ENCODE measurements around the gene TARS3. TPM values are rescaled to one million over a fixed set of nuclear protein-coding genes. Genes with fewer than 3 reads are reported as not detected.

TARS3 gene
- total RNA-seq, 1 donor = 10.0 TPM

GRCh38 chr15:101733545-101733944 lies 9.3 kb upstream of the TARS3 start:
- TF ChIP-seq CTCF (IDR thresholded peaks at IDR 0.05; ENCODE audit: insufficient read depth, low read length) = no peak
- H3K4me3 ChIP-seq (ENCODE audit: low read depth, low read length) = no peak overlapping the region
- DNase-seq (ENCODE audit: low read depth) = no peak

- DNase-seq (ENCODE audit: low read depth) = no peak
- TF ChIP-seq CTCF (IDR thresholded peaks at IDR 0.05; ENCODE audit: insufficient read depth, low read length) = no peak
- no peak overlapping the region for H3K4me3 ChIP-seq (ENCODE audit: low read depth, low read length)
Observed at GRCh38 chr15:101732772-101733171, 8.5 kb upstream of the TARS3 start.

- no peak for TF ChIP-seq CTCF (IDR thresholded peaks at IDR 0.05; ENCODE audit: insufficient read depth, low read length)
- DNase-seq (ENCODE audit: low read depth) = no peak
- H3K4me3 ChIP-seq (ENCODE audit: low read depth, low read length) = no peak overlapping the region
Observed at GRCh38 chr15:101731746-101732145, 7.5 kb upstream of the TARS3 start.

GRCh38 chr15:101727186-101727585 lies 2.9 kb upstream of the TARS3 start:
- TF ChIP-seq CTCF (IDR thresholded peaks at IDR 0.05; ENCODE audit: insufficient read depth, low read length) = no peak
- DNase-seq (ENCODE audit: low read depth) = no peak
- H3K4me3 ChIP-seq (ENCODE audit: low read depth, low read length) = no peak overlapping the region

- no peak for DNase-seq (ENCODE audit: low read depth)
- no peak for TF ChIP-seq CTCF (IDR thresholded peaks at IDR 0.05; ENCODE audit: insufficient read depth, low read length)
- no peak overlapping the region for H3K4me3 ChIP-seq (ENCODE audit: low read depth, low read length)
Observed at GRCh38 chr15:101725073-101725472, 800 bp upstream of the TARS3 start.

- no peak for TF ChIP-seq CTCF (IDR thresholded peaks at IDR 0.05; ENCODE audit: insufficient read depth, low read length)
- DNase-seq (ENCODE audit: low read depth) = no peak
- peak overlapping the region; percentile 57 for H3K4me3 ChIP-seq (ENCODE audit: low read depth, low read length)
Observed at GRCh38 chr15:101724675-101725005, 367 bp upstream of the TARS3 start.

- DNase-seq (ENCODE audit: low read depth) = peak; percentile 21
- TF ChIP-seq CTCF (IDR thresholded peaks at IDR 0.05; ENCODE audit: insufficient read depth, low read length) = no peak
Observed at GRCh38 chr15:101723171-101723873, 951 bp downstream of the TARS3 start.

More at GRCh38 chr15:101723171-101723873, 951 bp downstream of the TARS3 start:
- H3K4me3 ChIP-seq (ENCODE audit: low read depth, low read length) = peak overlapping the region; percentile 84

Measured in fibroblast of the aortic adventitia (primary cell).